ENCODE measurements around the gene RAB19. TPM values are rescaled to one million over a fixed set of nuclear protein-coding genes. Genes with fewer than 3 reads are reported as not detected.
"Not testable (repeated sequence)": the region's sequence is repeated elsewhere in the genome, so short reads cannot be mapped to it uniquely, and the experiment has no call there.

The RAB19 gene
- total and polyA plus RNA-seq, 12 donors, result not detected

GRCh38 chr7:140404565-140405065 lies 757 bp downstream of the RAB19 start:
- Histone ChIP-seq H3K4me3 (peak overlapping the region in 1 of 10 donors; percentile 50), H3K27me3 (peaks cover 3 to 44% (median 30%) of the 10 kb centered on the region in 7 donors), H3K4me1 (peaks cover 0 to 10% (median 5%) of the 10 kb centered on the region in 9 donors), H3K27ac (no peak overlapping the region), H3K36me3 (no peaks in the 10 kb centered on the region), H3K9me3 (no peaks in the 10 kb centered on the region)
- ATAC-seq (no peak), DNase-seq (no peak)
- TF ChIP-seq, protein P1, sequence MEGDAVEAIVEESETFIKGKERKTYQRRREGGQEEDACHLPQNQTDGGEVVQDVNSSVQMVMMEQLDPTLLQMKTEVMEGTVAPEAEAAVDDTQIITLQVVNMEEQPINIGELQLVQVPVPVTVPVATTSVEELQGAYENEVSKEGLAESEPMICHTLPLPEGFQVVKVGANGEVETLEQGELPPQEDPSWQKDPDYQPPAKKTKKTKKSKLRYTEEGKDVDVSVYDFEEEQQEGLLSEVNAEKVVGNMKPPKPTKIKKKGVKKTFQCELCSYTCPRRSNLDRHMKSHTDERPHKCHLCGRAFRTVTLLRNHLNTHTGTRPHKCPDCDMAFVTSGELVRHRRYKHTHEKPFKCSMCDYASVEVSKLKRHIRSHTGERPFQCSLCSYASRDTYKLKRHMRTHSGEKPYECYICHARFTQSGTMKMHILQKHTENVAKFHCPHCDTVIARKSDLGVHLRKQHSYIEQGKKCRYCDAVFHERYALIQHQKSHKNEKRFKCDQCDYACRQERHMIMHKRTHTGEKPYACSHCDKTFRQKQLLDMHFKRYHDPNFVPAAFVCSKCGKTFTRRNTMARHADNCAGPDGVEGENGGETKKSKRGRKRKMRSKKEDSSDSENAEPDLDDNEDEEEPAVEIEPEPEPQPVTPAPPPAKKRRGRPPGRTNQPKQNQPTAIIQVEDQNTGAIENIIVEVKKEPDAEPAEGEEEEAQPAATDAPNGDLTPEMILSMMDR (IDR thresholded peaks at IDR 0.05), result no peak
- intact Hi-C loops (cut with DNase I), result no loop called here
- 44 to 46% methylated on average over 3 of the region's 3 CpGs for WGBS, 2 donors

- TF ChIP-seq, protein P1 (IDR thresholded peaks at IDR 0.05), result no peak
- intact Hi-C loops (cut with DNase I), result no loop called here
- no peak for ATAC-seq
- Histone ChIP-seq H3K4me1 (no peaks in the 10 kb centered on the region), H3K27me3 (peaks cover 0 to 20% (median 0%) of the 10 kb centered on the region in 7 donors), H3K27ac (no peak overlapping the region), H3K36me3 (no peaks in the 10 kb centered on the region), H3K9me3 (peaks cover 0 to 5% (median 0%) of the 10 kb centered on the region in 11 donors), H3K4me3 (no peak overlapping the region)
- no peak for DNase-seq
- 94 to 97% methylated on average over 3 of the region's 3 CpGs for WGBS, 2 donors
Observed at GRCh38 chr7:140415361-140415760, 11.5 kb downstream of the RAB19 start.

GRCh38 chr7:140415816-140416215 lies 12.0 kb downstream of the RAB19 start:
- H3K27ac ChIP-seq; H3K36me3 ChIP-seq; H3K4me3 ChIP-seq; ATAC-seq; DNase-seq; intact Hi-C loops (cut with DNase I); H3K4me1 ChIP-seq; H3K9me3 ChIP-seq: not testable (repeated sequence)
- H3K27me3 ChIP-seq, result peaks cover 0 to 20% (median 0%) of the 10 kb centered on the region in 7 donors
- 94 to 96% methylated on average over 9 of the region's 9 CpGs for WGBS, 2 donors

- DNase-seq (no peak), ATAC-seq (no peak)
- intact Hi-C loops (cut with DNase I), result no loop called here
- TF ChIP-seq, protein P1 (IDR thresholded peaks at IDR 0.05), result no peak
- peaks cover 0 to 5% (median 0%) of the 10 kb centered on the region in 11 donors for H3K9me3 ChIP-seq
- H3K4me1 ChIP-seq, result no peaks in the 10 kb centered on the region
- H3K27ac ChIP-seq, result no peak overlapping the region
- H3K36me3 ChIP-seq, result no peaks in the 10 kb centered on the region
- WGBS, 2 donors, result 89 to 94% methylated on average over 8 of the region's 8 CpGs
- no peak overlapping the region for H3K4me3 ChIP-seq
- H3K27me3 ChIP-seq, result peaks cover 0 to 20% (median 0%) of the 10 kb centered on the region in 7 donors
Observed at GRCh38 chr7:140416560-140416959, 12.7 kb downstream of the RAB19 start.

DNA sequence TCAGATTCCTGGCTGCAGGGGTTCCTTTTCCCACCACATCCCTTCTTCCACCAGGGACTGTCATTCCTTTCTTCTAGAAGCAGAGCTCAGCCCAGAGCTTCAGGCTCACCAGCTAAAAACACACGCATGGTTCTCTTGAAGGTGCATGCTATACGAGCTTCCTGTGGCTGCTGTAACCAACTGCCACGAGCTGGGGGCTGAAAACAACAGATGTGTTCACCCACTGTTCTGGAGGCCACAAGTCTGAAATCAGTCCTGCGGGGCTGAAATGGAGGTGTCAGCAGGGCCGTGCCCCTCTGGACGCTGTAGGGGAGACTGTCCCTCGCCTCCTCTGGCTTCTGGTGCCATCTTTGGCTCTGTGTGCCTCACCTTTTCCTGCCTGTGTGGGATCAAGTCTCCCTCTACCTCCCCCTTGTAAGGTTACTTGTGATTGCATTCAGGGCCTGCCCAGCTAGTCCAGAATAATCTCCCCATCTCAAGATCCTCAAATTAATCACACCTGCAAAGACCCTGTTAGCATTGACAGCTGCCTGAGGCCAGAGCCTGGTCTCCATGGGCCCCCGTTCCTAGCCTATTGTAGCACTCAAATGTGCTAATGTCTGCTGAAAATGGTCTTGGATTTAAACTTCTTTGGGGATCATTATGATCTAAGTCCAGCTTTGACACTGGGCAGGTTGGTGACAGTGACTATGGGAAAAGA lies 13.7 kb downstream of the RAB19 start:
- H3K4me1 ChIP-seq, result no peaks in the 10 kb centered on the region
- no peak overlapping the region for H3K4me3 ChIP-seq
- ATAC-seq (no peak), DNase-seq (no peak)
- H3K27me3 ChIP-seq, result peaks cover 0 to 18% (median 0%) of the 10 kb centered on the region in 7 donors
- no peaks in the 10 kb centered on the region for H3K36me3 ChIP-seq
- H3K27ac ChIP-seq, result no peak overlapping the region
- peaks cover 0 to 5% (median 0%) of the 10 kb centered on the region in 11 donors for H3K9me3 ChIP-seq
- WGBS, 2 donors, result 78% methylated on average over 8 of the region's 8 CpGs
- TF ChIP-seq, protein P1 (IDR thresholded peaks at IDR 0.05), result no peak
- intact Hi-C loops (cut with DNase I), result no loop called here

DNA sequence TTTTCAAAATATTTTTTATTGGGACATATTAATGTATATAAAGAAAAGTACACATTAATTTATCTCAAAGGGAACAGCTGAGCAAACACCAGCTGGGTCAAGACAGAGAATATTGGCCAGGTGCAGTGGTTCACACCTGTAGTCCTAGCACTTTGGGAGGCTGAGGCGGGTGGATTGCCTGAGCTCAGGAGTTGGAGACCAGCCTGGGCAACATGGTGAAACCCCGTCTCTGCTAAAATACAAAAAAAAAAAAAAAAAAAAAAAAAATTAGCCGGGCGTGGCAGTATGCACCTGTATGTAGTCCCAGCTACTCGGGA lies 14.3 kb downstream of the RAB19 start:
- intact Hi-C loops (cut with DNase I); H3K27ac ChIP-seq; DNase-seq; H3K9me3 ChIP-seq; ATAC-seq; H3K4me1 ChIP-seq; H3K36me3 ChIP-seq; H3K4me3 ChIP-seq: not testable (repeated sequence)
- WGBS, 2 donors, result 90 to 95% methylated on average over 5 of the region's 5 CpGs
- peaks cover 0 to 13% (median 0%) of the 10 kb centered on the region in 7 donors for H3K27me3 ChIP-seq

All from heart right ventricle (tissue), 16 donors.